Activated CD4-positive, CD25-positive, alpha-beta regulatory T cell treated with anti-CD3 and anti-CD28 coated beads, Interleukin-2, amount 50 U/mL, for 24 hours (primary cell): Measurements from ENCODE around the gene ZNF24.

Experiments used
- ATAC-seq, 2 donors: fragments of 150-1000 bp; cut with Tn5 transposase; one replicate each; pipeline ENCODE4 v1.10.0; 2021; ENCODE audit warnings: mild to moderate bottlenecking in 1 of 2, moderate library complexity in 1 of 2

The ZNF24 gene

GRCh38 chr18:35343936-35344735 lies at the start of gene ZNF24:
Gene ZNF24 (minus strand): TSS chr18:35344420. CDS start chr18:35340650, 3,770 bp downstream.
- peak; percentile 89 to 91 for ATAC-seq

- ATAC-seq, result no peak
These were observed 49.5 kb upstream of the ZNF24 start for GRCh38 chr18:35393716-35394115.

DNA sequence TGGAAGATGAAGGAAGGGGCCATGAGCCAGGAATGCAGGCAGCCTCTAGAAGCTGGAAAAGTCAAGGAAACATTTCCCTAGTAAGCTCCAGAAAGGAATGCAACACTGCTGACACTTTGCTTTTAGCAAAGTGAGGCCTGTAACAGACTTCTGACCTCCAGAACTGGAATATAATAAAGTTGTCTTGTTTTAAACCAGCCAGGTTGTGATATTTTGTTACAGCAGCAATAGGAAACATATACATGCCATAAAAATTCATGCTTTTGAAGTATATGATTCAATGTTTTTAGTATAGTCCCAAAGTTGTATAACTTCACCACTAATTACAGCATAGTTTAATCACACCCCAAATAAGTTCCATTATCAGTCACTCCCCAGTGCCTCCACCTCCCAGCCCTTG lies 48.2 kb upstream of the ZNF24 start:
- ATAC-seq, result no peak

DNA sequence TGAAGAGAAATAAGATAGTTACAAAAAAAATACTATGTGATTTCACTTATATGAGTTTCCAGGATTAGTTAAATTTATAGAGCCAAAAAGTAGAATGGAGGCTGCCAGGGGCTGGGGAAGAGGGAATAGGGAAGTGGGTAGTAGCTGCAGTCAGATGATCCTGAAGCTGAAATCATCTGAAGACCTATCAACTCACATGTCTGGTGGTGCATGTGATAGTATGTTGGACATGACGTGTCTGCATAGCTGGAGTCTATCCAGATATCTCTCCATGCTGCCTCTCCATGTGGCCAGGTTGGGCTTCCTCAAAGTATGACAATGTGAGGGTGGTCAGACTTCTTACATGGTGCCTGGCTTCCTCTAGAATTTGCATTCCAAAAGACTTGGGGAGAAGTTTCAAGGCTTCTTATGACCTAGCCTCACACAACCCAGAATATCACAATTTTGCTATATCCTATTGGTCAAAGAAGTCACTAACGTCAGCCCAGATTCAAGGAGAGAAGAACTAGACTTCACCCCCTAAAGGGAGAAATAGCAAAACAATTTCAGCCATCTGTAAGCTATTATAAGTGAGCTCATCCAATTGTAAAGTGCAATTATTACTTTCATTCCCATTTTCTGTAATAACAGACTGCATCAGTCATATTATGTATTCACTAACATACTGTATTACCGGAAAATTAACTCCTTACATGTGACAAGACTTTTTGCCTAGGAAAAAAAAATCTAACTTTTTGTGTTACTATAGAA lies 46.9 kb upstream of the ZNF24 start:
- no peak for ATAC-seq

GRCh38 chr18:35389095-35389618 lies 44.9 kb upstream of the ZNF24 start:
- ATAC-seq, result no peak

DNA sequence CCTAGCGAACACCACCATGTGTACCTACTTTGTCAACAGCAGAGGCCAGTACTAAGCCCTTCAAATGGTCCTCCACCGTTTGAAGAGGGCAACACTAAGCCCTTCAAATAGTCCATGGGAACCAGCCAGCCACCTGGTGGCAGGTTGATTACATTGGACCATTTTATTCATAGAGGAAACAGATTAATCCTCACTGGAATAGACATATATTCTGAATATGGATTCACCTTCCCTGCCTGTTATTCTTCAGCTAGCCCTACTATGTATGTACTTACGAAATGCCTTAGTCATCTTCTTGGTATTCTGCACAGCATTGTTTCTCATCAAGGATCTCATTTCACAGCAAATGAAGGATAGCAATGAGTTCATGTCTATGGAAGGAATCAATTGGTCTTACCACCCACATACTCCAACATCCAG lies 42.9 kb upstream of the ZNF24 start:
- no peak for ATAC-seq

DNA sequence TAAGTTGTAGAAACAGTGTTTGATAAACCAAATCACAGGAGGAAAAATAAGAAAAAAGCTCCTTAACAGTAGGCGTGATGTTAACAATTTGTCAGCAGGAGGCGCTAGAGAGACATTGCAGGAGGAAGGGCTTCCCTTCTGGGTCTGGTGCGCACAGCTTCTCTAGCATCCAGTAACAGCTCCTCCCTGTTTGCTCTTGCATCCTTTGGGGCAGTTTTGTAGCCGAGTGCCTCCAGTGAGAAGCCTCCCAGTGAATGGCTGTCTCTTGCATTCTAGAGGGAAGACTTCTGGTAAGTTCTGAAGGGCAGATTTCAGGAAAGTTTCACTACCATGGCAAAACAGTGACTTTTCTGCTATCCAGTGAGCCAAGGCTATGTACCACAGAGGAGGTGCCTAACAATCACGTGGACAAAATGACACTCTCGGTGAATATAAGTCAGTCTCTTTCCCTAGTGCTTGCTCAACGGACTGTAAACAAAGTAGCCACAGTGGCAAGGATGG lies 42.4 kb upstream of the ZNF24 start:
- peak; percentile 61 to 86 for ATAC-seq

- no peak for ATAC-seq
These were observed 38.9 kb upstream of the ZNF24 start for GRCh38 chr18:35383136-35383535.

- no peak for ATAC-seq
These were observed 35.2 kb upstream of the ZNF24 start for GRCh38 chr18:35379421-35379820.

DNA sequence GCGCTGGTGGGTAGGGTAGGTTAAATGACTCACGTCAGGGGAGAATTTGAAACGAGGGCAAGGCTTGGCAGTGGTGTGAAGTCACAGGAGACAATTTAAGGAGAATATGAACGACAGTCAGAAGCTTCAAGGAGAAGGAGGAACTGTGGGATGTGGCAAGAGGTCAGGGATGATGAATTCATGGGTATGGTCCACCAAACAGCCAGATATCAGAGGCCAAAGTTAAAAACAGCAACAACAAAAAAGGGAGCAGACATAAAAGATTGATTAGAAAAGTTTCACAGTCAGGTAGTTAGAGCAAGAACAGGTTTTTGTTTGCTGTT lies 34.3 kb upstream of the ZNF24 start:
- ATAC-seq, result no peak

DNA sequence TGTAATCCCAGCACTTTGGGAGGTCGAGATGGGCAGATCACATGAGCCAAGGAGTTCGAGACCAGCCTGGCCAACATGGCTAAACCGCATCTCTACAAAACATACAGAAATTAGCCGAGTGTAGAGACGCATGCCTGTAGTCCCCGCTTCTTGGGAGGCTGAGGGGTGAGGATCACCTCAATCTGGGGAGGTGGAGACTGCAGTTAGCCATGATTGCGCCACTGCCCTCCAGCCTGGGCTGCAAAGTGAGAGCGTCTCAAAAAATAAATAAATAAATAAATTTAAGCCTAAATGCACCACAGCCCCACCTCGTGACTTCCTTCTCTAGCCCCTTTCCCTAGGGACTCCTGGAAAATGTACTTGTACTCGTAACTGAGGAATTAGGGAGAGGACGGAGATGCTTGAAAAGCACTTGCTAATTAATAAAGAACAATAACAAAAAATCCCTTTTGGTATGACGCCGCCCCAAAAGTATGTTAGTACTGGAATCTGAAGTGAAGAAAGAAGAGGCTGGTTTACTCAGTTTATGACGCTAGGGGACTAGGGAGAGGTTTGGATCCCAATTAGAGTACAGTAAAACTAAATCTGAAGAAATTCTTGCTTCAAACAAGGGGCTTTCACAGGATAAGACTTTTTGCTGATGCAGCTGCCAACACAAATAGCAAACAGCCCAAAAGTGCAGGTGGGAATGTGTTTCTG lies 33.8 kb upstream of the ZNF24 start:
- no peak for ATAC-seq

- peak; percentile 67 to 80 for ATAC-seq
These were observed 32.8 kb upstream of the ZNF24 start, which contains the start of gene ZNF396 for GRCh38 chr18:35376742-35377695. Gene ZNF396 (minus strand): TSS chr18:35377337. CDS start chr18:35374292, 3,045 bp downstream.

DNA sequence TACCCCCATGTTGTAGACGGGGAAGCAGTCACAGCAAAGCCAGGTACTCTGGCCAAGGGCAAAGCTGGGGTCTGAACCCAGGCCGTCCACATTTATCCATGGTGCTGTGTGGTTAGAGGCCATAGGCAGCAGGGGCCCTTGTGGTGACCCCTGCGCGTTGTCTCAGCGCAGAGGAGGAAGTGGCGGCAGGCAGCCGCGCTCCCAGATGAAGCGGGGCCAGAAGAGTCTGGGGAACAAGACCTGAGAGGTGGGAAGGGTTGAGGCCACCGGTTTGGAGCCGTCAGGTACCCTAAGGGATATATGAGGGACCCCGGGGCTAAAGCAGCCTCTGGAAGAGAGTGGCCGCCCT lies 32.1 kb upstream of the ZNF24 start:
- ATAC-seq, result peak; percentile 57 to 58

- ATAC-seq, result no peak
These were observed 30.5 kb upstream of the ZNF24 start for GRCh38 chr18:35374708-35375107.

- peak in 1 of 2 donors; percentile 46 for ATAC-seq
These were observed 27.4 kb upstream of the ZNF24 start for GRCh38 chr18:35371412-35372195.

DNA sequence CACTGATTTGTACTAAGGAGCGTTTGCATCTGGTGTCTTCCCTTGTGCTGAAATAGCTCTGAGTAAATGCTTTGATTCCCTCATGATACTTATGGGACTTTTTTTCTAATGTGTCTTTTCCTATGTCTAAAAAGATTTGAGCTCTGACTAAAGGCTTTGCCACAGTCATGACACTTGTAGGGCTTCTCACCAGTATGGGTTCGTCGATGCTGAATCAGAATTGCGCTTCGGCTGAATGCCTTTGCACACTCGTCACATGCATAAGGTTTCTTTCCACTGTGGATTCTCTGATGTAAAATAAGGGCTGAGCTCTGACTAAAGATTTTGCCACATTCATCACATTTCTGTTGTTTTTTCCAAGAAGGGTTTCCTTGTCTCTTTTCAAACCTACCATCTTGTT lies 24.9 kb upstream of the ZNF24 start:
- no peak for ATAC-seq

DNA sequence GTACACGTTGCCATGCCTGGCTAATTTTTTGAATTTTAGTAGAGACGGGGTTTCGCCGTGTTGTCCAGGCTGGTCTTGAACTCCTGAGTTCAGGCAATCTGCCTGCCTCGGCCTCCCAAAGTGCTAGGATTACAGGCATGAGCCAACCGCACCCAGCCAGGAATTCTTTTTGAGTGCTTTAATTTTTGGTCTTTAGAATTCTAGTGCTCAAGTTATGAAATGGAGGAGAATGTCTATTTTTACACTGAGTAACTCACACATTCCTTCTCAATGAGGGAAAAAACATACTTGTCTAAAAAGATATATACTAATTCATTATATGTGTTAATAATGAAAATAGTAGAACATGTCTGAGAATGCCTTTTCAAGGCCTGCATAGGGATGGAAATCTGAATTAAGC lies 24.4 kb upstream of the ZNF24 start:
- ATAC-seq, result no peak

GRCh38 chr18:35362531-35362930 lies 18.3 kb upstream of the ZNF24 start:
- no peak for ATAC-seq

DNA sequence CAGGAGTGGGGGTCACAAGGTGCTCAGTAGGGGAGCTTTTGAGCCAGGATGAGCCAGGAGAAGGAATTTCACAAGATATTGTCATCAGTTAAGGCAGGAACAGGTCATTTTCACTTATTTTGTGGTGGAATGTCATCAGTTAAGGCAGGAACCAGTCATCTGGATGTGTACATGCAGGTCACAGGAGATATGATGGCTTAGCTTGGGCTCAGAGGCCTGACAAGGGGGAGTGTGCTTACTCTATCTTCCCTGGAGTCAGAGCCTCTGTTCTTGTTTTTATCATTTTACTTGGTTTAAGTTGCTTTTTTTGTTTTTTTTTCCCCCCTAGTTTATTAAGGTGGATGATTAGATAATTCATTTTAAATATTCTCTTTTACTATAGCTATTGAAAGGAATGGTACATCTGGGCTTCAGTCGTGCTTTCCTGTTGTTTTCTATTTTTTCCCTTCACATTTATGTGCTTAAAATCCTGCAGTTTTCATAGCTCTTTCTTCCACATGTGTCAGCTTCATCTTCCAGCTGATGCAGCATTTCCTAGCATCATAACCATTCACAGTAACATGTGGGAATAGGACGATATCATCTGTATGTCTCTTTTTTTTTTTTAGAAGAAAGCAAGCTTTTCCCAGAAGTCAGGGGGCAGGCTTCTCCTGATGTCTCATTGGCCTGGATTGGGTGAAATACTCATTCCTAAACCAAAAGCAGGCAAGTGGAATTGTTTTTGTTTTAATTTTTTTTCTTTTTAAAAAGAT lies 17.5 kb upstream of the ZNF24 start:
- no peak for ATAC-seq

DNA sequence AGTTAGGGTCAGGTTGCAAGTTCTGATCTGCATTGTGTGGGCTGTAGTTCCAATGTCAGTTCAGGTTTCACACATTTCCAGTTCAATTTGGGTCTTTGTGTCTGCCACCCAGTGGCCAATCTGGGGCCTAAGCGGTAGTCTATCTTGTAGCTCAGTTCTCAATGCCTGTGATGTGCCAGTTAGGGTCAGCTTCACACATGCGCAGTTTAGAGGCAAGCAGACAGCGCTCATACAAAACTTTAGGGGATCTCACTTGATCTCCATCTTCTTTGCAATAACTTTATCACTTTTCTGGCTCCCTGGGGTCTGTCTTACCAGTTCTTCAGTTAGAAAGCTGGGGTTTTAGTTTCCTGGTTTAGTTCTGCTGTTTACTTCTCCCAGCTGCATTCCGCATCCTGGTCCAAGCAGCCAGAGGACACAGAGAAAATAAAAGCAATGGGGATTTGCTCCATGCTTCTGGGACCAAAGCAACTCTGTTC lies 11.0 kb upstream of the ZNF24 start:
- ATAC-seq, result peak; percentile 88 to 94
